Keratinocyte (primary cell): Measurements from ENCODE around the gene SIAH2. TPM values are rescaled to one million over a fixed set of nuclear protein-coding genes. Genes with fewer than 3 reads are reported as not detected.
A peak's percentile ranks its signal among the peaks of the same experiment; 100 is the strongest.

Experiments used
- DNase-seq: peaks from one replicate; pipeline ENCODE4 v3.0.0-alpha.2; 2011; ENCODE audit warnings: low read depth, missing footprints, low spot score
- FAIRE-seq: peaks from 2 replicates; lab custom pipeline; 2011; peaks lifted over from hg19 to GRCh38; lab: Jason Lieb, UNC
- H2AFZ ChIP-seq: 2 replicates; pipeline ENCODE4 v1.6.0; 2012; ENCODE audit warnings: low read length, control low read depth, inconsistent platforms; ENCODE audit not compliant: control insufficient read depth
- H3K27ac ChIP-seq: 2 replicates; pipeline ENCODE4 v1.5.1; 2011; ENCODE audit warnings: low read length; ENCODE audit not compliant: control insufficient read depth, insufficient read depth
- H3K27me3 ChIP-seq: 3 replicates; pipeline ENCODE4 v1.6.0; 2011; ENCODE audit warnings: low read length; ENCODE audit not compliant: control insufficient read depth, insufficient read depth; ENCODE audit errors: extremely low read depth
- H3K36me3 ChIP-seq, 2 experiments: 2 replicates in 1 of 2; 3 replicates in 1 of 2; pipeline ENCODE4 v1.5.1; 2011; ENCODE audit warnings: low read length in 2 of 2, mild to moderate bottlenecking in 1 of 2; ENCODE audit not compliant: control insufficient read depth in 2 of 2, insufficient read depth in 2 of 2; ENCODE audit errors: extremely low read depth in 1 of 2
- H3K4me1 ChIP-seq: 3 replicates; pipeline ENCODE4 v1.5.1; 2011; ENCODE audit warnings: low read length; ENCODE audit not compliant: control insufficient read depth, insufficient read depth; ENCODE audit errors: extremely low read depth
- H3K4me2 ChIP-seq: 3 replicates; pipeline ENCODE4 v1.6.0; 2011; ENCODE audit warnings: low read depth, low read length; ENCODE audit not compliant: control insufficient read depth, insufficient read depth; ENCODE audit errors: extremely low read depth
- H3K4me3 ChIP-seq, 3 experiments: fragments of 200-600 bp in 1 of 3; sonication (generic) in 1 of 3; 2 replicates in 2 of 3; 3 replicates in 1 of 3; pipeline ENCODE4 v1.5.1; 2011 to 2016; ENCODE audit warnings: low read length in 3 of 3, mild to moderate bottlenecking in 3 of 3, control low read depth in 2 of 3, inconsistent platforms in 1 of 3, low read depth in 1 of 3, mixed read lengths in 1 of 3, mixed run types in 1 of 3, moderate library complexity in 1 of 3; ENCODE audit not compliant: control insufficient read depth in 2 of 3, insufficient read depth in 2 of 3; ENCODE audit errors: extremely low read depth in 1 of 3
- H3K79me2 ChIP-seq: 2 replicates; pipeline ENCODE4 v1.6.0; 2012; ENCODE audit warnings: low read length; ENCODE audit not compliant: control insufficient read depth, insufficient read depth
- H3K9ac ChIP-seq: 3 replicates; pipeline ENCODE4 v1.6.0; 2011; ENCODE audit warnings: low read length; ENCODE audit not compliant: control insufficient read depth, insufficient read depth; ENCODE audit errors: extremely low read depth
- H3K9me1 ChIP-seq: 3 replicates; pipeline ENCODE4 v1.6.0; 2011; ENCODE audit warnings: low read length; ENCODE audit not compliant: control insufficient read depth, insufficient read depth; ENCODE audit errors: extremely low read depth
- H3K9me3 ChIP-seq: 2 replicates; pipeline ENCODE4 v1.5.1; 2012; ENCODE audit warnings: low read depth, low read length; ENCODE audit not compliant: control insufficient read depth
- H4K20me1 ChIP-seq: 3 replicates; pipeline ENCODE4 v1.6.0; 2011; ENCODE audit warnings: low read length; ENCODE audit not compliant: control insufficient read depth, insufficient read depth; ENCODE audit errors: extremely low read depth
- CTCF ChIP-seq, 3 experiments: IDR thresholded peaks in 1 of 3; conservative IDR thresholded peaks in 1 of 3; optimal IDR thresholded peaks in 1 of 3; 2 replicates in 2 of 3; 3 replicates in 1 of 3; pipeline versions ENCODE3 to v1.5.1; 2011; ENCODE audit warnings: low read length in 3 of 3, mild to moderate bottlenecking in 3 of 3, moderate library complexity in 2 of 3, control low read depth in 1 of 3, inconsistent platforms in 1 of 3; ENCODE audit not compliant: insufficient read depth in 2 of 3; ENCODE audit errors: extremely low read depth in 1 of 3
- EZH2 ChIP-seq: IDR thresholded peaks from one replicate; pipeline ENCODE4 v1.6.1; 2012; ENCODE audit warnings: inconsistent platforms, mild to moderate bottlenecking, low read length, moderate library complexity
- dilution Hi-C: fragments of 300-500 bp; cut with MboI; formaldehyde crosslinking; loops from one replicate; pipeline ENCODE4 v1.7.0; 2020; ENCODE audit warnings: low sequenced_read_pairs; ENCODE audit not compliant: extremely low pct_ligation_motif_present
- polyA plus RNA-seq, 5 experiments: library from polyadenylated mRNA; depleted of rRNA in 3 of 5; stranded (reverse) in 3 of 5; stranded (forward) in 1 of 5; unstranded in 1 of 5; fragments of >200 nt; gene quantifications; 1 replicate in 1 of 5; 2 replicates in 3 of 5; 3 replicates in 1 of 5; pipeline versions ENCODE4 v1.2.1 to v1.2.3, GENCODE V29; 2011 to 2012; ENCODE audit warnings: missing spikeins in 2 of 5, low read depth in 1 of 5, low replicate concordance in 1 of 5

Gene SIAH2
- polyA plus RNA-seq, 1 donor (not counting 4 experiments of a cell fraction or from before 2014, with no cell fraction given) = 44.8 TPM

GRCh38 chr3:150729682-150730360 is 33.1 kb downstream of the SIAH2 start:
- Histone ChIP-seq H3K36me3 (peaks cover 0 to 3% of the 10 kb centered on the region in 2 experiments), H3K4me3 (no peak overlapping the region), H3K79me2 (no peaks in the 10 kb centered on the region), H3K4me1 (peaks cover 48% of the 10 kb centered on the region), H3K27ac (no peak overlapping the region), H3K9ac (no peak overlapping the region), H3K27me3 (no peaks in the 10 kb centered on the region), H3K9me1 (no peaks in the 10 kb centered on the region), H2AFZ (no peak overlapping the region), H4K20me1 (no peaks in the 10 kb centered on the region), H3K9me3 (no peaks in the 10 kb centered on the region), H3K4me2 (no peak overlapping the region)
- TF ChIP-seq CTCF (optimal IDR thresholded peaks at IDR 0.05 in 1 of 3, IDR thresholded peaks at IDR 0.05 in 1 of 3, conservative IDR thresholded peaks at IDR 0.05 in 1 of 3; ENCODE audit: extremely low read depth in 1 of 3, insufficient read depth in 2 of 3, low read length in 3 of 3) (no peak), EZH2 (no peak)
- dilution Hi-C loops = no loop called here
- DNase-seq (no peak), FAIRE-seq (no peak)

GRCh38 chr3:150727653-150728502 is 35.1 kb downstream of the SIAH2 start:
- Histone ChIP-seq H3K79me2 (no peaks in the 10 kb centered on the region), H2AFZ (peak overlapping the region; percentile 8), H3K27ac (peak overlapping the region; percentile 82), H3K9me3 (no peaks in the 10 kb centered on the region), H3K36me3 (no peaks in the 10 kb centered on the region), H3K4me1 (peaks cover 35% of the 10 kb centered on the region), H3K27me3 (no peaks in the 10 kb centered on the region), H3K9me1 (no peaks in the 10 kb centered on the region), H3K4me2 (peak overlapping the region; percentile 50), H4K20me1 (no peaks in the 10 kb centered on the region), H3K4me3 (no peak overlapping the region), H3K9ac (peak overlapping the region; percentile 66)
- dilution Hi-C loops = no loop called here
- FAIRE-seq (peak; percentile 61), DNase-seq (no peak)
- TF ChIP-seq EZH2 (no peak), CTCF (optimal IDR thresholded peaks at IDR 0.05 in 1 of 3, IDR thresholded peaks at IDR 0.05 in 1 of 3, conservative IDR thresholded peaks at IDR 0.05 in 1 of 3; ENCODE audit: extremely low read depth in 1 of 3, insufficient read depth in 2 of 3, low read length in 3 of 3) (no peak)
